ENCODE results near the gene TMPRSS6.

TMPRSS6 gene

DNA sequence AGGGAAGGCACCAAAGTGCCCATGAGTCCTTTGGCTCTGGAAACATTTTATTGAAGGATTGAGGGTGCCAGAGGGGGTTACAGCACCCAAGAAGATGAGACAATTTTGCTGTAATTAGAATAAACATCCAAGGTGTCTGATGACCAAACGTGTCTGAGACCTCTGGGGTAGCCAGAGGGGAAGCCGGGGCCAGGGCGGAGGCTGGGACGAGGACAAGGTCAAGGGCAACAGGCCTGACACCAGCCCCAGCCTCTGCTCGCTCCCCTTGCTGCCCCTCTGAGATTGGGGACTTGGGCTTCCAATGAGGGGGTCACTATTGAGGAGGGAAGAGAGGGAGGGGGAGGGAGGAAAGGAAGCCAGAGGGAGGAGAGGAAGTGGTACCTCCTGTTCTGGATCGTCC is 25.6 kb downstream of the TMPRSS6 start:
- TF ChIP-seq, protein P1, sequence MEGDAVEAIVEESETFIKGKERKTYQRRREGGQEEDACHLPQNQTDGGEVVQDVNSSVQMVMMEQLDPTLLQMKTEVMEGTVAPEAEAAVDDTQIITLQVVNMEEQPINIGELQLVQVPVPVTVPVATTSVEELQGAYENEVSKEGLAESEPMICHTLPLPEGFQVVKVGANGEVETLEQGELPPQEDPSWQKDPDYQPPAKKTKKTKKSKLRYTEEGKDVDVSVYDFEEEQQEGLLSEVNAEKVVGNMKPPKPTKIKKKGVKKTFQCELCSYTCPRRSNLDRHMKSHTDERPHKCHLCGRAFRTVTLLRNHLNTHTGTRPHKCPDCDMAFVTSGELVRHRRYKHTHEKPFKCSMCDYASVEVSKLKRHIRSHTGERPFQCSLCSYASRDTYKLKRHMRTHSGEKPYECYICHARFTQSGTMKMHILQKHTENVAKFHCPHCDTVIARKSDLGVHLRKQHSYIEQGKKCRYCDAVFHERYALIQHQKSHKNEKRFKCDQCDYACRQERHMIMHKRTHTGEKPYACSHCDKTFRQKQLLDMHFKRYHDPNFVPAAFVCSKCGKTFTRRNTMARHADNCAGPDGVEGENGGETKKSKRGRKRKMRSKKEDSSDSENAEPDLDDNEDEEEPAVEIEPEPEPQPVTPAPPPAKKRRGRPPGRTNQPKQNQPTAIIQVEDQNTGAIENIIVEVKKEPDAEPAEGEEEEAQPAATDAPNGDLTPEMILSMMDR (IDR thresholded peaks at IDR 0.05; ENCODE audit: low read depth, low read length, missing control alignments): no peak
- no peak overlapping the region for H3K4me3 ChIP-seq (ENCODE audit: low read depth, low read length)
- DNase-seq (ENCODE audit: low read depth): no peak

DNA sequence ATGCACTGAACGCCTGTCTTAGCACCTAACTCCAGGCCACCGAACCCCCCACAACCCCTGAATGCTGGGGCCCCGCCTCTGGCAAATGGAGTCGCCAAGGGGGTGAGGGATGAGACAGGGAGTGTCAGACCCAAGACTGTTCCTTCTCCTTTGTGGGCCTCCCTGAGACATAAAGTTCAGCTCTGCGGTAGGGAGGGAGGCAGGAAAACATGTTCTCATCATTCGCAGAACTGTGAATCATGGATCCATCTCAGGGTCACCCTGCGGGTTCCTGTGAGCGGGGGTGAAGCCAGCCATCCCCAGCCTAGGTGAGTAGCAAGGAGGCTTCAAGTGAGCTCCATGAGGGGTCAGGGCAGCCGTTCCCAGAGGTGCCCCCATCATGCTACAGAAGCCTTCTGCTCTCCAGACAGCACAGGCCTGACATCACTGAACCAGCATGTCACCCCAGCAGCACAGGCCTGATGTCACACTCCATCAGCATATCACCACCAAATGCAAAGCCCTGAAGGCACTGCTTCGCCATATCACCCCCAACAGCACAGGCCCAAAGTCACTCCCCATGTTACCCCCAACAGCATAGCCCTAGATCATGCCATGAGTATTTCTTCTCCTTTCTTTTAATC is 27.2 kb downstream of the TMPRSS6 start:
- DNase-seq (ENCODE audit: low read depth): no peak
- TF ChIP-seq, protein P1 (IDR thresholded peaks at IDR 0.05; ENCODE audit: low read depth, low read length, missing control alignments): no peak
- H3K4me3 ChIP-seq (ENCODE audit: low read depth, low read length): no peak overlapping the region

DNA sequence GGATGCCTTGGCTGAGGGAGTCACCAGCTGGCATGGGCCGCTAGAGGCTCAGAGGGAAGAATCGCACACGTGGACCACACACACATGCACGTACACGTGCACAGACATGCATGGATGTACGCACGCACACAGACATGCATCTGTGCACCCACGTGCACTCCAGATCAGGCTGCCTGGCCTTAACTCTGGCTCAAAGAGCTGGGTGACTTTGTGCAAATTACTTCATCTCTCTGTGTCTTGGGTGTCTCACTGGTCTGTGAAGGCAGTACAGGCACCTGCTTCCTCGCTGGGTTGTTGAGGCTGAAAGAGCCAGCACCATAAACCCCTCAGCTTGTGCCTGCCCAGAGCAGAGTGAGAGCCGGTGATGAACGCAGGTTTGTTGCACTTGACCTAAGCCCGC is 28.7 kb downstream of the TMPRSS6 start:
- TF ChIP-seq, protein P1 (IDR thresholded peaks at IDR 0.05; ENCODE audit: low read depth, low read length, missing control alignments): no peak
- H3K4me3 ChIP-seq (ENCODE audit: low read depth, low read length): no peak overlapping the region
- no peak for DNase-seq (ENCODE audit: low read depth)

DNA sequence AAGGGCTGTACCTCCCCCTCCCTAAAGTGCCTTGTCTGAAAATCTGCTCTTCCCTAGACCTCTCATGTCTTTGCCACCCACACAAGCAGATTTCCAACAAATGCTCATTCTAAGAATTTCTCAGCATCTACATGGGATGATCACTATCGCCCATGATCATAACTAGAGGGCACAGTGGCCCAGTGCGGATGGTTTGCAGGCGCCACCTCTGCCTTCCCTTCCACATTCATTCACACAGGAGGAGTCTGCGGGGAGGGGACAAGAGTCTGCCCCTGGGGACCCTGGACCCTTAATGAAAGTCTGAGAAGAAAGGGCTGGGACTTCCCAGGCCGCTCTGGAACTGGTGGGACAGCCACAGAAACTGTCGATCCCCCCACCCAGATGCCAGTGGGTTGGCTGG is 29.1 kb downstream of the TMPRSS6 start:
- no peak for DNase-seq (ENCODE audit: low read depth)
- TF ChIP-seq, protein P1 (IDR thresholded peaks at IDR 0.05; ENCODE audit: low read depth, low read length, missing control alignments): no peak
- no peak overlapping the region for H3K4me3 ChIP-seq (ENCODE audit: low read depth, low read length)

DNA sequence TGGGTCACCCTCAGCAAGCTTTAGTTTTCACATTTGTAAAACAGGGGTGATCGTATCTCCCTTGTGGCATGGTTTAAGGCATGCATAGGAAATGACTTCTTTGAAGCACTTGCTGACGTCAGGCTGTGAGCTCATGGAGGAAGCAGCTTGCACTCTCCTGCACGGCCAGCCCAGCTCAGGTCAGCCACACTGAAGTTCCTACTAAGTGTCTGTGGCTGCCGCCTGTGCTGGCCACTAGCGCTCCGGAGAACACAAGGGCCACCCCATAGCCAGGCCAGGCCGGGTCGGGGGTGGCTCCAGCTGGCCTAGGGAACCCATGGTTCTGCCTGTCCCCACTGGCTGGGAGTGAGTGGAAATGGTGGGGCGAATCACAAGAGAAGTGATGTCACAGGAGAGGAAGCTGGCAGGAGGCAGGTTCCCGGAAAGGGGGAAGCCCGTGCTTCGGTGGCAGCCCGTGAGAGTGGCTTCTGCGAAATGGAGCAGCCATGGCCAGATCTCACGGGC is 29.8 kb downstream of the TMPRSS6 start:
- no peak overlapping the region for H3K4me3 ChIP-seq (ENCODE audit: low read depth, low read length)
- DNase-seq (ENCODE audit: low read depth): no peak
- TF ChIP-seq, protein P1 (IDR thresholded peaks at IDR 0.05; ENCODE audit: low read depth, low read length, missing control alignments): no peak

DNA sequence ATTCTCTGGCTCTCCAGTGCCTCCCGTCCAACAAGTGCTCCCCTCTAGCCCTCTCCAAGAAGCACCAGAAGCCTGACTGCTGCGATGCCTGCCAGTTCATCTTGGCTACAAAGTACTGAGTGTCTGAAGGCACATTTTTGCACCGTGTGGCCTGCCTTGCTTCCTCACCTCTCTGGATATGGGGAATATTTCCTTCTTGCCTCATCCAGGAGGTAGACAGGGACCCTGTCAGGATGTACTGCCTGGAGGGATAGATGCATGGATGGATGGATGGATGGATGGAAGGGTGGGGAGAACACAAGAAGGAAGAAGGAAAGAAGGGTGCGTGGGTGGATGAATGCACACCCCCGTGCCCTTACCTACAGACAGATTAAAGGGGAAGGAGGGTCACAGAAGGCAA is 30.4 kb downstream of the TMPRSS6 start:
- no peak overlapping the region for H3K4me3 ChIP-seq (ENCODE audit: low read depth, low read length)
- TF ChIP-seq, protein P1 (IDR thresholded peaks at IDR 0.05; ENCODE audit: low read depth, low read length, missing control alignments): no peak
- no peak for DNase-seq (ENCODE audit: low read depth)

DNA sequence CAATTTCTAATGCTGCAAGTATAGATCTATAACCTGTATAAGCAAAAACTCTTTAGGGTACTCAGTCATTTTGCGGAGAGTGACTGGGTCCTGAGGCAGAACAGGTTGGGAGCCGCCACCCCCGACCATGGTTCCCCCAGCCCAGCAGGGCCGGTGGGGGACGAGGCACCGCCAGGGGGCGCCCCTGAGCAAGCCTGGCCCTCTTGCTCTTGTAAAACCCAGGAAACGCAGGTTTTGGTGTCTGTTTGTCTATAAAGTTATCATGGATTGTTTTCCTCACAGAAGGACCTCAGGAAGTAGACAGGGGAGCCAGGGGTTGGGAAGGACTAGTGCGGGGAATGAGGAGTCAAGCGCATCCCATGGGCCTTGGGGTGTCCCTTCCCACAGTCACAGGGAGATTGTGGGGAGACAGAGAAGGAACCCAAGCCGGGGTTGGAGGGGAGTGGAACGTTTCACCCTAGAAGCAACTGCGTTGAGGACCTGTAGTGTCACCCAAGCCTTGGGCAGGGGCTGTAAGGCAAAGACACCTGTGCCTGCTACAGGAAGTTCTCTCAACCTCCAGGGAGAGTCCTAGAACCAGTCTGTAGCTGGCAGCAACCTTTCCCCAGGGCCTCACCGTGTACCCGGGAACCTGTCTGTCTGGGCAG is 31.6 kb downstream of the TMPRSS6 start:
- no peak for DNase-seq (ENCODE audit: low read depth)
- H3K4me3 ChIP-seq (ENCODE audit: low read depth, low read length): no peak overlapping the region
- TF ChIP-seq, protein P1 (IDR thresholded peaks at IDR 0.05; ENCODE audit: low read depth, low read length, missing control alignments): peak; percentile 98
